Measurements from ENCODE around the gene DNAH1. TPM values are rescaled to one million over a fixed set of nuclear protein-coding genes. Genes with fewer than 3 reads are reported as not detected.

DNAH1 gene
- total and polyA plus RNA-seq, 7 donors, result 1.2 to 8.6 (median 4.6) TPM

DNA sequence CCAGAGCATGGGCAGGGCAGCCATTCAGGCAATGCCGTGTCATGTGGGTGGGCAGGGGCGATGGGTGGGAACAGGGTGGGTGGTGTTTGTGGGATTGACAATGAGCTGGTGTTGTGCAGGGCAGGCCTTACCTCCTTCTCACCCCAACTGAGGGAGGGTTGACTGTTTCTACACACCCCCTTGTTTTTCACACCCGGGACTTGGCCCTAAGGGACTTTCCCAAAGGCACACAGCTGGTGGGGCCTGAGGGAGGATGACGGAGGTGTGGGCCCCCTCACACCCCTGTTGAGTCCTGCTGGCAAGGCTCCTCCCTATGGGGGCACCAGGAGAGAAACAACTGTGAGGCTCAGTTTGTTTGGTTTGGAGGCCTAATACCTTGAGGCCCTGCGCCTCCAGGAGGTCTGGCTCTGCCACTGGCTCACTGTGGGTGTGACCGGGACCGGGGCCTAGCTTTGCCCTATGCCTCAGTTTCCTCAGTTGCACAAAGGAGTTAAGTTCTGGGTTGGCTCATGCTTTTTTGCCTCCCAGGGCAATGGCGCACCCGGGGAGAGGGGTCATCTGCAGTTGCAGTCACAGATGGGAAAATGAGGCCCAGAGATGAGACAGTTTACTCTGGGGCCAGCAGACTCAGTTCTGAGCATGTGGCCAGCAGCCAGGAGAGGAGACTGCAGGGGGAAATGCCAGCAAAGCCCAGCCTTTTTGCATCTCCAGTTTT lies 5.1 kb upstream of the DNAH1 start:
- no peaks in the 10 kb centered on the region for H3K36me3 ChIP-seq
- intact Hi-C loops (cut with DNase I), result no loop called here
- H3K27ac ChIP-seq, result no peak overlapping the region
- TF ChIP-seq, protein P1, sequence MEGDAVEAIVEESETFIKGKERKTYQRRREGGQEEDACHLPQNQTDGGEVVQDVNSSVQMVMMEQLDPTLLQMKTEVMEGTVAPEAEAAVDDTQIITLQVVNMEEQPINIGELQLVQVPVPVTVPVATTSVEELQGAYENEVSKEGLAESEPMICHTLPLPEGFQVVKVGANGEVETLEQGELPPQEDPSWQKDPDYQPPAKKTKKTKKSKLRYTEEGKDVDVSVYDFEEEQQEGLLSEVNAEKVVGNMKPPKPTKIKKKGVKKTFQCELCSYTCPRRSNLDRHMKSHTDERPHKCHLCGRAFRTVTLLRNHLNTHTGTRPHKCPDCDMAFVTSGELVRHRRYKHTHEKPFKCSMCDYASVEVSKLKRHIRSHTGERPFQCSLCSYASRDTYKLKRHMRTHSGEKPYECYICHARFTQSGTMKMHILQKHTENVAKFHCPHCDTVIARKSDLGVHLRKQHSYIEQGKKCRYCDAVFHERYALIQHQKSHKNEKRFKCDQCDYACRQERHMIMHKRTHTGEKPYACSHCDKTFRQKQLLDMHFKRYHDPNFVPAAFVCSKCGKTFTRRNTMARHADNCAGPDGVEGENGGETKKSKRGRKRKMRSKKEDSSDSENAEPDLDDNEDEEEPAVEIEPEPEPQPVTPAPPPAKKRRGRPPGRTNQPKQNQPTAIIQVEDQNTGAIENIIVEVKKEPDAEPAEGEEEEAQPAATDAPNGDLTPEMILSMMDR (IDR thresholded peaks at IDR 0.05), result no peak
- TF ChIP-seq EP300 (IDR thresholded peaks at IDR 0.05) (no peak), POLR2AphosphoS5 (IDR thresholded peaks at IDR 0.05) (no peak), POLR2A (IDR thresholded peaks at IDR 0.05) (no peak)
- 72 to 88% methylated on average over 9 of the region's 9 CpGs for WGBS, 2 donors
- H3K9me3 ChIP-seq, result no peaks in the 10 kb centered on the region
- no peak overlapping the region for H3K4me3 ChIP-seq
- peaks cover 0 to 5% (median 0%) of the 10 kb centered on the region in 4 donors for H3K4me1 ChIP-seq
- DNase-seq, result no peak
- no peaks in the 10 kb centered on the region for H3K27me3 ChIP-seq

DNA sequence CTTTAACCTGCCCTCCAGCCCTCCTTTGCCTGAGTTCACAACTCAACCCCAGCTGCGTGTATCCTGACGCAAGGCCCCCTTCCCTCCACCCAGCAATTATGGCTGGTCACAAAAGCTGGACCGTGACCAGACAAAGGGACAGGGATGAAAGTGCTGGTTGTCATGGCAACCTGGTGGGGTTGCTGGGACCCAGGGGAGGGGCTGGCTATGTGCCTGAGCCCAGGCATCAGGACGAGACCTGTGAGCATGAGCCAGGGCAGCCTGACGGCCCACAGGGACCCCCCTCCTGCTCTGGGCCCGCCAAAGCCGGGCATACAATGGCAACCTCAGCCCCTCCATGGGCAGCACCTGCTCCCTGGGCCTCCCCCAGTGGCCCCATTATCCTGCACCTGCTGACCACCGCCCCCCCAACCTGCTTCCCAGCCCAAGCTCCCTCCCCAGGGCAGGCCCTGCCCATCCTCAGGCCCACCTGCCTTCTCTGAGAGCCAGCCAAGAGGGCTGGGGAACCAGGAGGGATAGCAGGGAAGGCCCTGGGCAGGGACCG lies 4.5 kb upstream of the DNAH1 start:
- no peaks in the 10 kb centered on the region for H3K36me3 ChIP-seq
- DNase-seq, result no peak
- TF ChIP-seq, protein P1 (IDR thresholded peaks at IDR 0.05), result no peak
- no peak for TF ChIP-seq EP300 (IDR thresholded peaks at IDR 0.05)
- TF ChIP-seq POLR2AphosphoS5 (IDR thresholded peaks at IDR 0.05), result no peak
- TF ChIP-seq POLR2A (IDR thresholded peaks at IDR 0.05), result no peak
- no peaks in the 10 kb centered on the region for H3K27me3 ChIP-seq
- intact Hi-C loops (cut with DNase I), result no loop called here
- H3K9me3 ChIP-seq, result no peaks in the 10 kb centered on the region
- H3K4me1 ChIP-seq, result peaks cover 0 to 5% (median 0%) of the 10 kb centered on the region in 4 donors
- H3K27ac ChIP-seq, result no peak overlapping the region
- WGBS, 2 donors, result 93 to 94% methylated on average over 9 of the region's 9 CpGs
- H3K4me3 ChIP-seq, result no peak overlapping the region

DNA sequence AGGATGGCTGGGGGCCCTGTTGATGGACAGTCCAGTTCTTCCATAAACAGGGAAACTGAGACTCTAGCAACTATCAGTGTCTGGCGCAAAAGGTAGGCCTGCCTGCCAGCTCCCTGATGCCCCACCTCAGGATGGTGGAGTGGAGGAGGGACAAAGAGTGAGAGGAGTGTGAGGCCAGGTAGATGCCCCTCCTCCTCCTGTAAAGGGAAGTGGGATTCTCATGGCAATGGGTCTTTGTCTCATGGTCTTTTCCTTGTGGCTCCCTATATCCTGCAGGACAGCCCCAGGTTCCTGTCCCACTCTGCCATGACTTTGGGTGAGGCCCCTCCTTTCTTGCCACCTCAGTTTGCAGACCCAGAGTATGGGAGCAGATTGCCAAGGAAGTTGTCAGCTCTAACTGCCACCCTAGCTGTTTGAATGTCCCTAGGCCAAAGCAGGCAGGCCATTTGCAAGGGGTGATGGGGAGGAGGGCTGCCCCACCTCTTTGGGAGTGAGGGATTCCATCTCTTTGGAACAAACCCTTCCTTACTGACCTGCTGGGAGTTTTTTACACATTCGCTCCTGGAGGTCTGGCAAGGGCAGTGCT lies 2.8 kb upstream of the DNAH1 start:
- no peaks in the 10 kb centered on the region for H3K27me3 ChIP-seq
- H3K4me3 ChIP-seq, result no peak overlapping the region
- intact Hi-C loops (cut with DNase I), result no loop called here
- TF ChIP-seq POLR2AphosphoS5 (IDR thresholded peaks at IDR 0.05), result no peak
- TF ChIP-seq, protein P1 (IDR thresholded peaks at IDR 0.05), result no peak
- TF ChIP-seq EP300 (IDR thresholded peaks at IDR 0.05), result no peak
- TF ChIP-seq POLR2A (IDR thresholded peaks at IDR 0.05), result no peak
- 94 to 95% methylated on average over 2 of the region's 2 CpGs for whole genome bisulfite sequencing, 2 donors
- no peaks in the 10 kb centered on the region for H3K9me3 ChIP-seq
- no peaks in the 10 kb centered on the region for H3K36me3 ChIP-seq
- H3K4me1 ChIP-seq, result peaks cover 0 to 17% (median 11%) of the 10 kb centered on the region in 4 donors
- H3K27ac ChIP-seq, result peak overlapping the region in 3 of 4 donors; percentile 27 to 49 (median 34)
- DNase-seq, result no peak

DNA sequence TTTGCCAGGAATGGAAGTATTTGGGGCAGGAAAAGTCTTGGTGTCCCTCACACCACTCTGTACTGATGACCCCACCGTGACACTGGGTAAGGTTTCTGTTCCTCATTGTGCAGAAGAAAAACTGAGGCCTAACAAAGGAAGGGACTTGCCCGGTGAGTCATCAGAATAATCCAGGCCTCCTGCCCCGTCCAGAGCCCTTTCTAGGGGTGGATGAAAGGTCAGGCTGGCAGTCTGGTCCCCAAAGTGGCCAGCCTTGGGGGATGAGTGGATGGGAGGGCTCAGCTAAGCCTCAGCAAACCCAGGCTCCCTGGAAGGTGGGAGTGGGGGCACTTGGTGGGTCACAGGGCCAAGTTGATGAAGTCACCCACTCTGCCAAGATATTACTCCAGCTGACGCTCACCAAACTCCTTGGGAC lies 2.3 kb upstream of the DNAH1 start:
- Histone ChIP-seq H3K4me3 (no peak overlapping the region), H3K9me3 (no peaks in the 10 kb centered on the region), H3K27me3 (no peaks in the 10 kb centered on the region), H3K27ac (peak overlapping the region in 3 of 4 donors; percentile 27 to 49 (median 27)), H3K36me3 (no peaks in the 10 kb centered on the region), H3K4me1 (peaks cover 0 to 18% (median 11%) of the 10 kb centered on the region in 4 donors)
- TF ChIP-seq EP300 (IDR thresholded peaks at IDR 0.05) (no peak), POLR2A (IDR thresholded peaks at IDR 0.05) (no peak), POLR2AphosphoS5 (IDR thresholded peaks at IDR 0.05) (peak in 1 of 4 donors; percentile 22)
- intact Hi-C loops (cut with DNase I), result no loop called here
- WGBS, 2 donors, result 50 to 65% methylated on average over 4 of the region's 4 CpGs
- DNase-seq, result no peak

DNA sequence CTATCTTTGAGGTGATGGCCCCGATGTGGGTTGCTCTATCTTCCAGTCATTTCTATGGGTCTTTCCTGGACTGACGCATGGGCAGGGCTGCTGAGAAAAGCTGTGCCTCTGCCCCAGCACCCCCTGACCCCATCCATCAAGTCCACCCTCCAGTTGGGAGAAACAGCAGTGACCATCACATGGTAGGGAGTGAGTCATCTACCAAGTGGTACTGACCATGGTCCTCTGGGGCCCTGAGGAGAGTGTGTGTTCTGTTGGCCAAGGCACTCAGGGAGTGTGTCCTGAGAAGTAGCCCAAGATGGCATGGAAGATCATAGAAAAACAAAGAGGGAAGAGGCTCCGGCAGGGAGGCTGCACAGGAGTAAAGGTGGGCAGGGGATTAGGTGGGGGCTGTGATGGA lies 1.6 kb upstream of the DNAH1 start:
- H3K36me3 ChIP-seq, result no peaks in the 10 kb centered on the region
- TF ChIP-seq EP300 (IDR thresholded peaks at IDR 0.05) (no peak), POLR2AphosphoS5 (IDR thresholded peaks at IDR 0.05) (no peak), POLR2A (IDR thresholded peaks at IDR 0.05) (no peak)
- TF ChIP-seq, protein P1 (IDR thresholded peaks at IDR 0.05), result no peak
- WGBS, 2 donors, result 96% methylated on average over 3 of the region's 3 CpGs
- H3K27me3 ChIP-seq, result no peaks in the 10 kb centered on the region
- H3K4me3 ChIP-seq, result no peak overlapping the region
- peaks cover 0 to 18% (median 11%) of the 10 kb centered on the region in 4 donors for H3K4me1 ChIP-seq
- no peaks in the 10 kb centered on the region for H3K9me3 ChIP-seq
- no peak overlapping the region for H3K27ac ChIP-seq
- intact Hi-C loops (cut with DNase I), result no loop called here
- no peak for DNase-seq
